HepG2 (cell line): ENCODE data around the gene BCAS4. TPM values are rescaled to one million over a fixed set of nuclear protein-coding genes. Genes with fewer than 3 reads are reported as not detected.

Experiments used
- ARNT2 ChIP-seq: sonication (generic); formaldehyde crosslinking; IDR thresholded peaks from 2 replicates; pipeline ENCODE4 v1.8.0; 2022; ENCODE audit warnings: mild to moderate bottlenecking, low read depth, missing genetic modification reagents, moderate library complexity
- CBX1 ChIP-seq: IDR thresholded peaks from one replicate; pipeline ENCODE4 v1.6.1; 2016; ENCODE audit warnings: antibody characterized with exemption, low read depth
- CENPT ChIP-seq: sonication (generic); formaldehyde crosslinking; IDR thresholded peaks from 2 replicates; pipeline ENCODE4 v1.8.0; 2022; ENCODE audit warnings: low read depth, mild to moderate bottlenecking, moderate library complexity, missing genetic modification reagents
- ELF4 ChIP-seq: sonication (generic); formaldehyde crosslinking; IDR thresholded peaks from 2 replicates; pipeline ENCODE4 v1.5.0; 2020; ENCODE audit warnings: missing genetic modification reagents, mild to moderate bottlenecking, moderate library complexity, borderline replicate concordance
- GTF3A ChIP-seq: sonication (generic); formaldehyde crosslinking; conservative IDR thresholded peaks from 2 replicates; pipeline ENCODE4 v1.4.0; 2020; ENCODE audit warnings: mild to moderate bottlenecking, missing genetic modification reagents
- HNF4A ChIP-seq: sonication (generic); formaldehyde crosslinking; IDR thresholded peaks from 2 replicates; pipeline ENCODE4 v1.4.0; 2020; ENCODE audit warnings: missing genetic modification reagents
- JUND ChIP-seq: sonication (generic); formaldehyde crosslinking; IDR thresholded peaks from 2 replicates; pipeline ENCODE4 v1.8.0; 2022; ENCODE audit warnings: mild to moderate bottlenecking, missing genetic modification reagents
- MYPOP ChIP-seq: sonication (generic); formaldehyde crosslinking; IDR thresholded peaks from 2 replicates; pipeline ENCODE4 v1.8.1; 2023; ENCODE audit warnings: mild to moderate bottlenecking, moderate library complexity, missing genetic modification reagents
- PHF21A ChIP-seq: sonication (generic); formaldehyde crosslinking; IDR thresholded peaks from 2 replicates; pipeline ENCODE4 v1.5.0; 2020; ENCODE audit warnings: mild to moderate bottlenecking, missing genetic modification reagents
- RXRB ChIP-seq: IDR thresholded peaks from 2 replicates; pipeline ENCODE4 v1.6.1; 2016; ENCODE audit warnings: borderline replicate concordance, missing genetic modification reagents, missing compliant biosample characterization
- STAG1 ChIP-seq: sonication (generic); formaldehyde crosslinking; IDR thresholded peaks from 2 replicates; pipeline ENCODE4 v1.4.0; 2020; ENCODE audit warnings: missing genetic modification reagents
- TERF1 ChIP-seq: sonication (generic); formaldehyde crosslinking; IDR thresholded peaks from 2 replicates; pipeline ENCODE4 v1.8.0; 2022; ENCODE audit warnings: mild to moderate bottlenecking, missing genetic modification reagents, moderate library complexity
- TFE3 ChIP-seq: IDR thresholded peaks from 2 replicates; pipeline ENCODE4 v1.6.1; 2016
- TMF1 ChIP-seq: sonication (generic); formaldehyde crosslinking; IDR thresholded peaks from 2 replicates; pipeline ENCODE4 v1.8.1; 2022; ENCODE audit warnings: low read depth, missing genetic modification reagents
- ZNF101 ChIP-seq: sonication (generic); formaldehyde crosslinking; IDR thresholded peaks from 2 replicates; pipeline ENCODE4 v1.4.0; 2020; ENCODE audit warnings: mild to moderate bottlenecking, low read depth, missing genetic modification reagents, borderline replicate concordance
- ZNF510 ChIP-seq: sonication (generic); formaldehyde crosslinking; IDR thresholded peaks from 2 replicates; pipeline ENCODE4 v1.4.0; 2020; ENCODE audit warnings: low read depth, mild to moderate bottlenecking, missing genetic modification reagents
- ZNF543 ChIP-seq: sonication (generic); formaldehyde crosslinking; IDR thresholded peaks from 2 replicates; pipeline ENCODE4 v1.4.0; 2020; ENCODE audit warnings: mild to moderate bottlenecking, missing genetic modification reagents
- ZNF605 ChIP-seq: sonication (generic); formaldehyde crosslinking; IDR thresholded peaks from 2 replicates; pipeline ENCODE4 v1.8.0; 2022; ENCODE audit warnings: mild to moderate bottlenecking, missing genetic modification reagents
- ZNF614 ChIP-seq: IDR thresholded peaks from 2 replicates; pipeline ENCODE4 v1.6.1; 2018; ENCODE audit warnings: missing biosample characterization, missing genetic modification reagents, inconsistent platforms, borderline replicate concordance
- ZNF652 ChIP-seq: IDR thresholded peaks from 2 replicates; pipeline ENCODE4 v1.6.1; 2016; ENCODE audit warnings: low read depth, borderline replicate concordance
- ZNF749 ChIP-seq: sonication (generic); formaldehyde crosslinking; IDR thresholded peaks from 2 replicates; pipeline ENCODE4 v1.8.0; 2022; ENCODE audit warnings: mild to moderate bottlenecking, missing genetic modification reagents, moderate library complexity, borderline replicate concordance
- ZSCAN5A ChIP-seq: sonication (generic); formaldehyde crosslinking; IDR thresholded peaks from 2 replicates; pipeline ENCODE4 v1.8.0; 2022; ENCODE audit warnings: mild to moderate bottlenecking, missing genetic modification reagents, borderline replicate concordance
- polyA plus RNA-seq, 8 experiments: library from polyadenylated mRNA; depleted of rRNA in 3 of 8; stranded (reverse) in 7 of 8; unstranded in 1 of 8; fragments of >200 nt; fragmentation: Illumina TruSeq in 4 of 8; extraction: Trizol in 4 of 8; gene quantifications; 2 replicates each; pipeline versions ENCODE4 v1.2.1 to v1.2.3, GENCODE V29; 2011 to 2016; ENCODE audit warnings: low read depth in 4 of 8, missing spikeins in 1 of 8, mixed read lengths in 1 of 8; ENCODE audit not compliant: insufficient read depth in 1 of 8
- total RNA-seq, 5 experiments: library from RNA; depleted of rRNA; stranded (reverse); fragments of >200 nt; fragmentation: Illumina TruSeq; extraction: Trizol; gene quantifications; 2 replicates each; pipeline ENCODE4 v1.2.3, GENCODE V29; 2016; ENCODE audit warnings: low read depth in 1 of 5

BCAS4 gene
- total and polyA plus RNA-seq, 2 of the 13 experiments (the other 11 are each of a cell fraction or from before 2014, with no cell fraction given), result 7.2 to 8.0 TPM

GRCh38 chr20:50763550-50764458, 31.1 kb upstream of the BCAS4 start (continued):
- TF ChIP-seq JUND (CRISPR knock-in tag) (peak; percentile 91; the same call in 1 of the 2 replicates), ZNF652 (CRISPR knock-in tag) (peak; percentile 48; the same call in 1 of the 2 replicates), ZNF614 (CRISPR knock-in tag) (peak; percentile 87), ELF4 (peak; percentile 53; the same call in 1 of the 2 replicates), ARNT2 (CRISPR knock-in tag) (peak; percentile 37; the same call in 1 of the 2 replicates), TERF1 (CRISPR knock-in tag) (0 out of 2 replicates have a peak, but pooled peaks have one; percentile 29), ZNF543 (CRISPR knock-in tag) (peak; percentile 40; the same call in 1 of the 2 replicates), GTF3A (0 out of 2 replicates have a peak, but pooled peaks have one; percentile 28), TFE3 (CRISPR knock-in tag) (peak; percentile 48), PHF21A (CRISPR knock-in tag) (peak; percentile 78), HNF4A (CRISPR knock-in tag) (peak; percentile 41; the same call in 1 of the 2 replicates), ZNF605 (CRISPR knock-in tag) (peak; percentile 5; the same call in 1 of the 2 replicates), STAG1 (CRISPR knock-in tag) (peak; percentile 28; the same call in 1 of the 2 replicates), ZSCAN5A (CRISPR knock-in tag) (peak; percentile 77; the same call in 1 of the 2 replicates), CENPT (CRISPR knock-in tag) (peak; percentile 53; the same call in 1 of the 2 replicates), ZNF101 (0 out of 2 replicates have a peak, but pooled peaks have one; percentile 19), TMF1 (0 out of 2 replicates have a peak, but pooled peaks have one; percentile 55), ZNF510 (CRISPR knock-in tag) (0 out of 2 replicates have a peak, but pooled peaks have one; percentile 57), ZNF749 (peak; percentile 84; the same call in 1 of the 2 replicates), MYPOP (CRISPR knock-in tag) (peak; percentile 65; the same call in 1 of the 2 replicates), CBX1 (peak; percentile 77), RXRB (CRISPR knock-in tag) (peak; percentile 83)
